Esophagus squamous epithelium (tissue), 5 donors: ENCODE results near the gene BST1. TPM values are rescaled to one million over a fixed set of nuclear protein-coding genes. Genes with fewer than 3 reads are reported as not detected.

Experiments used
- DNase-seq: peaks from one replicate; lab custom pipeline; 2025; lab: John Stamatoyannopoulos, UW
- H3K27ac ChIP-seq, 4 donors: fragments of 200-600 bp; sonication (generic); one replicate each; pipeline ENCODE4 v1.5.1; 2016 to 2019; ENCODE audit warnings: mild to moderate bottlenecking in 1 of 4
- H3K27me3 ChIP-seq, 4 donors: fragments of 200-600 bp; sonication (generic); 1 replicate in 3 of 4; 2 replicates in 1 of 4; pipeline versions ENCODE4 v1.5.1 to v1.6.0; 2017 to 2021; ENCODE audit warnings: antibody characterized with exemption in 1 of 4
- H3K36me3 ChIP-seq, 3 donors: fragments of 200-600 bp; sonication (generic); one replicate each; pipeline ENCODE4 v1.5.1; 2016 to 2019
- H3K4me1 ChIP-seq, 3 donors: fragments of 200-600 bp; sonication (generic); one replicate each; pipeline ENCODE4 v1.5.1; 2017 to 2019
- H3K4me3 ChIP-seq, 4 donors: fragments of 200-600 bp; sonication (generic); 1 replicate in 3 of 4; 2 replicates in 1 of 4; pipeline ENCODE4 v1.5.1; 2016 to 2019; ENCODE audit warnings: mild to moderate bottlenecking in 2 of 4, moderate library complexity in 1 of 4
- H3K9me3 ChIP-seq, 3 donors: fragments of 200-600 bp; sonication (generic); one replicate each; pipeline ENCODE4 v1.5.1; 2016 to 2019
- CTCF ChIP-seq, 6 experiments: fragments of 450-650 bp in 4 of 6; fragments of 200-600 bp in 2 of 6; sonication (generic) in 2 of 6; IDR thresholded peaks; one replicate each; pipeline ENCODE4 v1.5.1; 2016 to 2019; ENCODE audit warnings: antibody characterized with exemption in 6 of 6, mild to moderate bottlenecking in 4 of 6, moderate library complexity in 4 of 6
- POLR2A ChIP-seq, 4 donors: fragments of 450-650 bp; IDR thresholded peaks; one replicate each; pipeline ENCODE4 v1.6.1; 2017; ENCODE audit warnings: antibody characterized with exemption in 4 of 4, mild to moderate bottlenecking in 4 of 4, moderate library complexity in 3 of 4
- WGBS, 2 donors: methylation state at CpG; one replicate each; pipeline ENCODE4 v1.1.5; 2018; 5-methylcytosine and 5-hydroxymethylcytosine counted together
- intact Hi-C: fragments of 100-400 bp; cut with DNase I; formaldehyde crosslinking; loops from one replicate; pipeline ENCODE4 v1.15.0; 2022
- total RNA-seq, 4 donors: library from RNA; depleted of rRNA; stranded (reverse); fragments of >200 nt; gene quantifications; one replicate each; pipeline ENCODE4 v1.1.0, GENCODE V29; 2016
- donor health status: DM: yes; HTN: yes; CAD: no.

The BST1 gene
- total RNA-seq, 4 donors from 2014 or later, result 0.97 to 7.4 (median 3.6) TPM

DNA sequence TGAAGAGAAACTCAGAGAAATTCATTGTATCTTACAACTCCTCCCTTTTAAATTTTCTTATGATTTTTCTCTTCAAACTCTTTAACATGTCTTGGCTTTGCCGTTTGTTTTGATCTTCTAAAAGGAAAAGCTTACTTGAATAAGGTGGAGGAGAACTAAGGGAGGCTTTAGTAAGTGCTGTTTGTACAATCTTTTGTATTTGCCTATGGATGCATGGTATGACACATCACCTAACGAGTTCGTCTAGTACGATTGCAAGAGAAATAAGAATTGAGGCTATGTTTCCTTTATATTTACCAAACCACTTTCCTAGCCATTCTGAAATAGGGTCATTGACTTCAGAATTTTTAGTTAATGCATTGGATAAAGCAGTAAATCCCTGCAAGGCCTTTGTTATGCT is 8.4 kb upstream of the BST1 start:
- TF ChIP-seq CTCF (IDR thresholded peaks at IDR 0.05) (no peak), POLR2A (IDR thresholded peaks at IDR 0.05) (no peak)
- intact Hi-C loops, result no loop called here
- no peak for DNase-seq
- Histone ChIP-seq H3K36me3 (peaks cover 0 to under 1% (median 0%) of the 10 kb centered on the region in 3 donors), H3K27me3 (no peaks in the 10 kb centered on the region), H3K4me1 (peaks cover 5 to 50% (median 18%) of the 10 kb centered on the region in 3 donors), H3K4me3 (no peak overlapping the region), H3K9me3 (no peaks in the 10 kb centered on the region), H3K27ac (peak overlapping the region in 3 of 4 donors; percentile 43 to 72 (median 67))
- WGBS, 2 donors, result 30 to 47% methylated on average over 4 of the region's 4 CpGs

DNA sequence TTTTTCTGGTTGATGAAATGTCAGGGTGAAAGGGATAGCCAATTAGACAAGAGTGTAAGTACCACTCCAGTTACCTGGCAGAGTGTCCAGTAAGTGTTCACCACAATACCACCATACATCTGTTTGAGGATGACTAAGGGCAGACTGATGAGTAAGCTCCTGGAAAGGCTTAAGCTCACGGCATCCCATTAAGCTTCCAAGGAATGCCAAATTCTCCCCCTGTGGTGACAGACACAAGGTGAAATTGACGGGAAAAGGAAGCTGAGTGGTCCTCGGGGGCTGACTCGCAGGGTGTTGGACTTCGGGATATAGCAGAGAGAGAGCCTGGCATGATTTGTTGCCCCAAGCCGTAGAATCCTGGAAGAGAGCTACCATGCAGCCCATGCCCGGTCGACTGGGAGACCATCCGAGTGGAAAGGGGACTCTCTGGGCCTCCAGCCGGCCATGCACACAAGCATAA is 7.6 kb upstream of the BST1 start:
- Histone ChIP-seq H3K27ac (peak overlapping the region in 3 of 4 donors; percentile 29 to 72 (median 67)), H3K4me1 (peaks cover 5 to 45% (median 18%) of the 10 kb centered on the region in 3 donors), H3K27me3 (no peaks in the 10 kb centered on the region), H3K36me3 (no peaks in the 10 kb centered on the region), H3K4me3 (no peak overlapping the region), H3K9me3 (no peaks in the 10 kb centered on the region)
- TF ChIP-seq CTCF (IDR thresholded peaks at IDR 0.05) (peak in 1 of 6 experiments; percentile 16), POLR2A (IDR thresholded peaks at IDR 0.05) (no peak)
- intact Hi-C loops, result no loop called here
- 60 to 65% methylated on average over 6 to 10 of the region's 10 CpGs for WGBS, 2 donors
- no peak for DNase-seq

DNA sequence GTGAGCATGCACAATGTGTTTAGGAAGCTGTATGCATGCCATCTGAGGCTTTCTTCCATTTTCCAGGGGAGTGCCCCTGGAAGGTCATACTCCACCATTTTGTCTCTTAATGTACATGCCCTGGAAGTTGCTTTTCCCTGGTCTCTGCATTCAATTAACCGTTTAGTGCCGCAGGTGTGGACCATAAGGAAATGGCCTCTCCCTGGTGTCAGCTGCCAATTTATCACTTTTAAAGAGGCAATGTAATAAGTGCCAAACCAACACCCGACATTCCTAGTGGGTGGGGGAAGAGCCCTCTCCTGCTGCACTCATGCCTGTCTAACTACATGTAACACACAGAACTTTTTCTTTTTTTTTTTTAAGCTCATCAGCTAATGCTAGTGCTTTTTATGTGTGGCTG is 7.1 kb upstream of the BST1 start:
- TF ChIP-seq POLR2A (IDR thresholded peaks at IDR 0.05) (no peak), CTCF (IDR thresholded peaks at IDR 0.05) (no peak)
- Histone ChIP-seq H3K4me3 (no peak overlapping the region), H3K27ac (peak overlapping the region in 1 of 4 donors; percentile 72), H3K4me1 (peaks cover 5 to 41% (median 15%) of the 10 kb centered on the region in 3 donors), H3K9me3 (no peaks in the 10 kb centered on the region), H3K27me3 (no peaks in the 10 kb centered on the region), H3K36me3 (no peaks in the 10 kb centered on the region)
- intact Hi-C loops, result no loop called here
- no peak for DNase-seq
- 42 to 55% methylated on average over 3 of the region's 3 CpGs for WGBS, 2 donors

DNA sequence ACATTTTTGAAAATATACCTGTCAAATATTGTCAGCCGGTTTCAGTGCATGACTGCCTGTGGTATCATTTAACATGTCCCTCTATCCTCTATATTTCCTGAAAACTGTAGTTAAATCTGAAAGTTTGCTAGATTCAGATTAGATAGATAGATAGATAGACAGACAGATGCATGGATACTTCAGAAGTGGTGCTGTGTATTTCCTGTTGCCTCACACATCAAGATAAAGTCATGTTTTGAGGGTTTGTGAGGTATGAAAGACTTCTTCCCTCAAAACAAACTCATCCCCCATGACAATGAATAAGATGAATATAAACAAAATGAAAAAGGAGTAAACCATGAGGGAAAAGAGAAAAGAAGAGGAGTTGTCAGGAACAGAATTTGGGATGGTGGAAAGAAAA is 6.0 kb upstream of the BST1 start:
- 88 to 89% methylated on average over 1 of the region's 1 CpG for WGBS, 2 donors
- Histone ChIP-seq H3K27ac (no peak overlapping the region), H3K9me3 (no peaks in the 10 kb centered on the region), H3K27me3 (no peaks in the 10 kb centered on the region), H3K4me1 (peaks cover 5 to 30% (median 12%) of the 10 kb centered on the region in 3 donors), H3K4me3 (no peak overlapping the region), H3K36me3 (no peaks in the 10 kb centered on the region)
- intact Hi-C loops, result no loop called here
- TF ChIP-seq POLR2A (IDR thresholded peaks at IDR 0.05) (no peak), CTCF (IDR thresholded peaks at IDR 0.05) (no peak)
- DNase-seq, result no peak

GRCh38 chr4:15703439-15703838 is 574 bp downstream of the BST1 start:
- TF ChIP-seq CTCF (IDR thresholded peaks at IDR 0.05) (no peak), POLR2A (IDR thresholded peaks at IDR 0.05) (no peak)
- Histone ChIP-seq H3K9me3 (no peaks in the 10 kb centered on the region), H3K4me1 (peaks cover 9 to 51% (median 15%) of the 10 kb centered on the region in 3 donors), H3K27me3 (no peaks in the 10 kb centered on the region), H3K4me3 (peak overlapping the region; percentile 26 to 73 (median 47)), H3K27ac (peak overlapping the region; percentile 53 to 69 (median 57)), H3K36me3 (no peaks in the 10 kb centered on the region)
- intact Hi-C loops, result no loop called here
- 90 to 92% methylated on average over 11 of the region's 11 CpGs for WGBS, 2 donors
- DNase-seq, result no peak
